ENCODE data around the gene DENND6B. TPM values are rescaled to one million over a fixed set of nuclear protein-coding genes. Genes with fewer than 3 reads are reported as not detected.

DENND6B gene
- total RNA-seq, 1 experiment from 2014 or later = 2.5 TPM

DNA sequence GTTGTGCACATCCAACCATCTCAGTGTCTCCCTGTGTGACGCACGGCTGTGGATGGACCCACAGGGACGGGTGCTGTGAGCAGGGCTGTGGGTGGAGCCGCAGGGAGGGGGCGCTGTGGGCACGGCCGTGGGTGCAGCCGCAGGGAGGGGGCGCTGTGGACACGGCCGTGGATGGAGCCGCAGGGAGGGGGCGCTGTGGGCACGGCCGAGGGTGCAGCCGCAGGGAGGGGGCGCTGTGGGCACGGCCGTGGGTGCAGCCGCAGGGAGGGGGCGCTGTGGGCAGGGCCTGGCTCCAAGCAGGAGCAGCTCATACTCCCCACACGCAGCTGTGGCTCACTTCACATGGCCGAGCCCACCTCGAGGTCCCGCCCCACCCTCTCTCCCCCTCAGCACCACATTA is 50.7 kb downstream of the DENND6B start:
- no peaks in the 10 kb centered on the region for H3K4me1 Mint-ChIP-seq
- H3K27me3 Mint-ChIP-seq (ENCODE audit: low read depth) = peaks cover 8% of the 10 kb centered on the region
- ChIA-PET POLR2A (no interaction called here), CTCF (interaction anchor here (0.6 to 2.4 kb wide), 14 partner anchors 9 to 326 kb away, joined by 3 to 37 read pairs (median 5); partner anchors contain the start of genes DENND6B and MAPK12)
- DNase-seq (ENCODE audit: low spot score) (peak; percentile 39), ATAC-seq (peak; percentile 6; the same call in 1 of the 2 replicates)
- H3K9me3 Mint-ChIP-seq = no peaks in the 10 kb centered on the region
- no peak overlapping the region for H3K4me3 Mint-ChIP-seq
- peaks cover 43% of the 10 kb centered on the region for H3K36me3 Mint-ChIP-seq
- H3K27ac Mint-ChIP-seq = no peak overlapping the region
- TF ChIP-seq, protein P1, sequence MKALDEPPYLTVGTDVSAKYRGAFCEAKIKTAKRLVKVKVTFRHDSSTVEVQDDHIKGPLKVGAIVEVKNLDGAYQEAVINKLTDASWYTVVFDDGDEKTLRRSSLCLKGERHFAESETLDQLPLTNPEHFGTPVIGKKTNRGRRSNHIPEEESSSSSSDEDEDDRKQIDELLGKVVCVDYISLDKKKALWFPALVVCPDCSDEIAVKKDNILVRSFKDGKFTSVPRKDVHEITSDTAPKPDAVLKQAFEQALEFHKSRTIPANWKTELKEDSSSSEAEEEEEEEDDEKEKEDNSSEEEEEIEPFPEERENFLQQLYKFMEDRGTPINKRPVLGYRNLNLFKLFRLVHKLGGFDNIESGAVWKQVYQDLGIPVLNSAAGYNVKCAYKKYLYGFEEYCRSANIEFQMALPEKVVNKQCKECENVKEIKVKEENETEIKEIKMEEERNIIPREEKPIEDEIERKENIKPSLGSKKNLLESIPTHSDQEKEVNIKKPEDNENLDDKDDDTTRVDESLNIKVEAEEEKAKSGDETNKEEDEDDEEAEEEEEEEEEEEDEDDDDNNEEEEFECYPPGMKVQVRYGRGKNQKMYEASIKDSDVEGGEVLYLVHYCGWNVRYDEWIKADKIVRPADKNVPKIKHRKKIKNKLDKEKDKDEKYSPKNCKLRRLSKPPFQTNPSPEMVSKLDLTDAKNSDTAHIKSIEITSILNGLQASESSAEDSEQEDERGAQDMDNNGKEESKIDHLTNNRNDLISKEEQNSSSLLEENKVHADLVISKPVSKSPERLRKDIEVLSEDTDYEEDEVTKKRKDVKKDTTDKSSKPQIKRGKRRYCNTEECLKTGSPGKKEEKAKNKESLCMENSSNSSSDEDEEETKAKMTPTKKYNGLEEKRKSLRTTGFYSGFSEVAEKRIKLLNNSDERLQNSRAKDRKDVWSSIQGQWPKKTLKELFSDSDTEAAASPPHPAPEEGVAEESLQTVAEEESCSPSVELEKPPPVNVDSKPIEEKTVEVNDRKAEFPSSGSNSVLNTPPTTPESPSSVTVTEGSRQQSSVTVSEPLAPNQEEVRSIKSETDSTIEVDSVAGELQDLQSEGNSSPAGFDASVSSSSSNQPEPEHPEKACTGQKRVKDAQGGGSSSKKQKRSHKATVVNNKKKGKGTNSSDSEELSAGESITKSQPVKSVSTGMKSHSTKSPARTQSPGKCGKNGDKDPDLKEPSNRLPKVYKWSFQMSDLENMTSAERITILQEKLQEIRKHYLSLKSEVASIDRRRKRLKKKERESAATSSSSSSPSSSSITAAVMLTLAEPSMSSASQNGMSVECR (CRISPR knock-in tag; IDR thresholded peaks at IDR 0.05; ENCODE audit: borderline replicate concordance) = no peak
- TF ChIP-seq NFE2L1 (CRISPR knock-in tag; IDR thresholded peaks at IDR 0.05) = no peak
- no peak for TF ChIP-seq ZNF219 (CRISPR knock-in tag; IDR thresholded peaks at IDR 0.05; ENCODE audit: borderline replicate concordance)
- TF ChIP-seq, protein P2, sequence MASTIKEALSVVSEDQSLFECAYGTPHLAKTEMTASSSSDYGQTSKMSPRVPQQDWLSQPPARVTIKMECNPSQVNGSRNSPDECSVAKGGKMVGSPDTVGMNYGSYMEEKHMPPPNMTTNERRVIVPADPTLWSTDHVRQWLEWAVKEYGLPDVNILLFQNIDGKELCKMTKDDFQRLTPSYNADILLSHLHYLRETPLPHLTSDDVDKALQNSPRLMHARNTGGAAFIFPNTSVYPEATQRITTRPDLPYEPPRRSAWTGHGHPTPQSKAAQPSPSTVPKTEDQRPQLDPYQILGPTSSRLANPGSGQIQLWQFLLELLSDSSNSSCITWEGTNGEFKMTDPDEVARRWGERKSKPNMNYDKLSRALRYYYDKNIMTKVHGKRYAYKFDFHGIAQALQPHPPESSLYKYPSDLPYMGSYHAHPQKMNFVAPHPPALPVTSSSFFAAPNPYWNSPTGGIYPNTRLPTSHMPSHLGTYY (CRISPR knock-in tag; IDR thresholded peaks at IDR 0.05) = no peak
- TF ChIP-seq, protein P3, sequence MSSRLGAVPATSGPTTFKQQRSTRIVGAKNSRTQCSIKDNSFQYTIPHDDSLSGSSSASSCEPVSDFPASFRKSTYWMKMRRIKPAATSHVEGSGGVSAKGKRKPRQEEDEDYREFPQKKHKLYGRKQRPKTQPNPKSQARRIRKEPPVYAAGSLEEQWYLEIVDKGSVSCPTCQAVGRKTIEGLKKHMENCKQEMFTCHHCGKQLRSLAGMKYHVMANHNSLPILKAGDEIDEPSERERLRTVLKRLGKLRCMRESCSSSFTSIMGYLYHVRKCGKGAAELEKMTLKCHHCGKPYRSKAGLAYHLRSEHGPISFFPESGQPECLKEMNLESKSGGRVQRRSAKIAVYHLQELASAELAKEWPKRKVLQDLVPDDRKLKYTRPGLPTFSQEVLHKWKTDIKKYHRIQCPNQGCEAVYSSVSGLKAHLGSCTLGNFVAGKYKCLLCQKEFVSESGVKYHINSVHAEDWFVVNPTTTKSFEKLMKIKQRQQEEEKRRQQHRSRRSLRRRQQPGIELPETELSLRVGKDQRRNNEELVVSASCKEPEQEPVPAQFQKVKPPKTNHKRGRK (CRISPR knock-in tag; IDR thresholded peaks at IDR 0.05; ENCODE audit: borderline replicate concordance) = no peak
- TF ChIP-seq NFATC4 (CRISPR knock-in tag; IDR thresholded peaks at IDR 0.05) = no peak
- no peak for TF ChIP-seq NFYB (CRISPR knock-in tag; conservative IDR thresholded peaks at IDR 0.05; ENCODE audit: low read depth)
- TF ChIP-seq, protein P4, sequence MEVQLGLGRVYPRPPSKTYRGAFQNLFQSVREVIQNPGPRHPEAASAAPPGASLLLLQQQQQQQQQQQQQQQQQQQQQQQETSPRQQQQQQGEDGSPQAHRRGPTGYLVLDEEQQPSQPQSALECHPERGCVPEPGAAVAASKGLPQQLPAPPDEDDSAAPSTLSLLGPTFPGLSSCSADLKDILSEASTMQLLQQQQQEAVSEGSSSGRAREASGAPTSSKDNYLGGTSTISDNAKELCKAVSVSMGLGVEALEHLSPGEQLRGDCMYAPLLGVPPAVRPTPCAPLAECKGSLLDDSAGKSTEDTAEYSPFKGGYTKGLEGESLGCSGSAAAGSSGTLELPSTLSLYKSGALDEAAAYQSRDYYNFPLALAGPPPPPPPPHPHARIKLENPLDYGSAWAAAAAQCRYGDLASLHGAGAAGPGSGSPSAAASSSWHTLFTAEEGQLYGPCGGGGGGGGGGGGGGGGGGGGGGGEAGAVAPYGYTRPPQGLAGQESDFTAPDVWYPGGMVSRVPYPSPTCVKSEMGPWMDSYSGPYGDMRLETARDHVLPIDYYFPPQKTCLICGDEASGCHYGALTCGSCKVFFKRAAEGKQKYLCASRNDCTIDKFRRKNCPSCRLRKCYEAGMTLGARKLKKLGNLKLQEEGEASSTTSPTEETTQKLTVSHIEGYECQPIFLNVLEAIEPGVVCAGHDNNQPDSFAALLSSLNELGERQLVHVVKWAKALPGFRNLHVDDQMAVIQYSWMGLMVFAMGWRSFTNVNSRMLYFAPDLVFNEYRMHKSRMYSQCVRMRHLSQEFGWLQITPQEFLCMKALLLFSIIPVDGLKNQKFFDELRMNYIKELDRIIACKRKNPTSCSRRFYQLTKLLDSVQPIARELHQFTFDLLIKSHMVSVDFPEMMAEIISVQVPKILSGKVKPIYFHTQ (CRISPR knock-in tag; IDR thresholded peaks at IDR 0.05) = no peak
- TF ChIP-seq, protein P5, sequence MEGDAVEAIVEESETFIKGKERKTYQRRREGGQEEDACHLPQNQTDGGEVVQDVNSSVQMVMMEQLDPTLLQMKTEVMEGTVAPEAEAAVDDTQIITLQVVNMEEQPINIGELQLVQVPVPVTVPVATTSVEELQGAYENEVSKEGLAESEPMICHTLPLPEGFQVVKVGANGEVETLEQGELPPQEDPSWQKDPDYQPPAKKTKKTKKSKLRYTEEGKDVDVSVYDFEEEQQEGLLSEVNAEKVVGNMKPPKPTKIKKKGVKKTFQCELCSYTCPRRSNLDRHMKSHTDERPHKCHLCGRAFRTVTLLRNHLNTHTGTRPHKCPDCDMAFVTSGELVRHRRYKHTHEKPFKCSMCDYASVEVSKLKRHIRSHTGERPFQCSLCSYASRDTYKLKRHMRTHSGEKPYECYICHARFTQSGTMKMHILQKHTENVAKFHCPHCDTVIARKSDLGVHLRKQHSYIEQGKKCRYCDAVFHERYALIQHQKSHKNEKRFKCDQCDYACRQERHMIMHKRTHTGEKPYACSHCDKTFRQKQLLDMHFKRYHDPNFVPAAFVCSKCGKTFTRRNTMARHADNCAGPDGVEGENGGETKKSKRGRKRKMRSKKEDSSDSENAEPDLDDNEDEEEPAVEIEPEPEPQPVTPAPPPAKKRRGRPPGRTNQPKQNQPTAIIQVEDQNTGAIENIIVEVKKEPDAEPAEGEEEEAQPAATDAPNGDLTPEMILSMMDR (IDR thresholded peaks at IDR 0.05) = peak; percentile 75
- no peak for TF ChIP-seq GRHL2 (CRISPR knock-in tag; IDR thresholded peaks at IDR 0.05; ENCODE audit: insufficient replicate concordance, severe bottlenecking)
- TF ChIP-seq ZNF671 (CRISPR knock-in tag; IDR thresholded peaks at IDR 0.05) = no peak
- no peak for TF ChIP-seq TEAD1 (CRISPR knock-in tag; IDR thresholded peaks at IDR 0.05)
- TF ChIP-seq, protein P6, sequence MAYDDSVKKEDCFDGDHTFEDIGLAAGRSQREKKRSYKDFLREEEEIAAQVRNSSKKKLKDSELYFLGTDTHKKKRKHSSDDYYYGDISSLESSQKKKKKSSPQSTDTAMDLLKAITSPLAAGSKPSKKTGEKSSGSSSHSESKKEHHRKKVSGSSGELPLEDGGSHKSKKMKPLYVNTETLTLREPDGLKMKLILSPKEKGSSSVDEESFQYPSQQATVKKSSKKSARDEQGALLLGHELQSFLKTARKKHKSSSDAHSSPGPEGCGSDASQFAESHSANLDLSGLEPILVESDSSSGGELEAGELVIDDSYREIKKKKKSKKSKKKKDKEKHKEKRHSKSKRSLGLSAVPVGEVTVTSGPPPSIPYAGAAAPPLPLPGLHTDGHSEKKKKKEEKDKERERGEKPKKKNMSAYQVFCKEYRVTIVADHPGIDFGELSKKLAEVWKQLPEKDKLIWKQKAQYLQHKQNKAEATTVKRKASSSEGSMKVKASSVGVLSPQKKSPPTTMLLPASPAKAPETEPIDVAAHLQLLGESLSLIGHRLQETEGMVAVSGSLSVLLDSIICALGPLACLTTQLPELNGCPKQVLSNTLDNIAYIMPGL (CRISPR knock-in tag; IDR thresholded peaks at IDR 0.05) = 0 out of 2 replicates have a peak, but pooled peaks have one; percentile 38
- no peak for TF ChIP-seq RELA (CRISPR knock-in tag; IDR thresholded peaks at IDR 0.05; ENCODE audit: borderline replicate concordance)
- TF ChIP-seq, protein P7, sequence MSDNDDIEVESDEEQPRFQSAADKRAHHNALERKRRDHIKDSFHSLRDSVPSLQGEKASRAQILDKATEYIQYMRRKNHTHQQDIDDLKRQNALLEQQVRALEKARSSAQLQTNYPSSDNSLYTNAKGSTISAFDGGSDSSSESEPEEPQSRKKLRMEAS (CRISPR knock-in tag; IDR thresholded peaks at IDR 0.05) = 0 out of 2 replicates have a peak, but pooled peaks have one; percentile 14
- TF ChIP-seq, protein P8, sequence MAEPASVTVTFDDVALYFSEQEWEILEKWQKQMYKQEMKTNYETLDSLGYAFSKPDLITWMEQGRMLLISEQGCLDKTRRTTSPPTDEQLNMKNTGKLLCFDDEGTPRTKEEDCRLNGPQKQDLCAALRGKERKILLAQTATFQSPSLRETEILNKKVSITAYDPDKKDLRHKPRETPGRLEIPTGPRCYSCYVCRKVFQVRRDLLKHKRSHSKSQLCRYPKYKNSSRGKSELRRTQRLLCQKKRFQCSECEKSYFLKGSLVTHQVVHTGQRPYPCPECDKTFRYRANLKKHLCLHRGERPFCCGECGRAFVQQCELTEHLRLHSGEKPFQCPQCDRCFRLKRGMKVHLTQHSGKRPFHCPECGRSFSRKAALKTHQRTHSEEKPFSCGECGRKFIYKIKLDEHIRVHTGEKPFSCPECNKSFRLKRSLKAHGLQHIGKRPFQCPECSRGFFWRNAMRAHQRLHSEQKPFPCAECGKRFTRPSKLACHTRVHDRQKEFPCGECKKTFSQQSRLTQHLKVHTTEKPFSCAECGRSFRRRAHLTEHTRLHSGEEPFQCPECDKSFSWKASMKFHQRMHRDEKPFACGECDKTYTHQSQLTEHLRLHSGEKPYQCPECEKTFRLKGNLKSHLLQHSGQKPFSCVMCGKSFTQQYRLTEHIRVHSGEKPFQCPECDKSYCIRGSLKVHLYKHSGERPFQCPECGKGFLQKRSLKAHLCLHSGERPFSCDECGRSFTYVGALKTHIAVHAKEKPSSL (CRISPR knock-in tag; conservative IDR thresholded peaks at IDR 0.05) = no peak
- no peak for TF ChIP-seq TEAD4 (CRISPR knock-in tag; IDR thresholded peaks at IDR 0.05)
- TF ChIP-seq FOXK1 (CRISPR knock-in tag; IDR thresholded peaks at IDR 0.05) = no peak
- TF ChIP-seq ZNF416 (CRISPR knock-in tag; IDR thresholded peaks at IDR 0.05) = no peak
- TF ChIP-seq JUN (CRISPR knock-in tag; IDR thresholded peaks at IDR 0.05) = no peak
- TF ChIP-seq NR2C2 (CRISPR knock-in tag; IDR thresholded peaks at IDR 0.05) = no peak

Measured in WTC11 (cell line).